ENCODE results near the gene MEG3.

Gene MEG3

GRCh38 chr14:100867631-100868315 lies 41.9 kb downstream of the MEG3 start:
- no peak for DNase-seq

GRCh38 chr14:100868621-100869370 lies 42.9 kb downstream of the MEG3 start:
- DNase-seq, result no peak

GRCh38 chr14:100871234-100872186 lies 45.6 kb downstream of the MEG3 start:
- no peak for DNase-seq

- DNase-seq, result no peak
These were observed 46.6 kb downstream of the MEG3 start for GRCh38 chr14:100872259-100873095.

- no peak for DNase-seq
These were observed 47.2 kb downstream of the MEG3 start for GRCh38 chr14:100873096-100873482.

- no peak for DNase-seq
These were observed 48.1 kb downstream of the MEG3 start for GRCh38 chr14:100874051-100874410.

- DNase-seq, result no peak
These were observed 48.6 kb downstream of the MEG3 start for GRCh38 chr14:100874411-100875091.

- no peak for DNase-seq
These were observed 49.2 kb downstream of the MEG3 start for GRCh38 chr14:100875126-100875525.

- no peak for DNase-seq
These were observed 50.1 kb downstream of the MEG3 start for GRCh38 chr14:100875861-100876590.

GRCh38 chr14:100878271-100879146 lies 52.6 kb downstream of the MEG3 start:
- DNase-seq, result no peak

- no peak for DNase-seq
These were observed 53.3 kb downstream of the MEG3 start for GRCh38 chr14:100879194-100879593.

GRCh38 chr14:100879782-100880181 lies 53.9 kb downstream of the MEG3 start:
- DNase-seq, result no peak

- no peak for DNase-seq
These were observed 54.6 kb downstream of the MEG3 start for GRCh38 chr14:100880271-100881101.

GRCh38 chr14:100881211-100882025 lies 55.5 kb downstream of the MEG3 start:
- no peak for DNase-seq

- no peak for DNase-seq
These were observed 56.4 kb downstream of the MEG3 start for GRCh38 chr14:100882026-100882967.

- no peak for DNase-seq
These were observed 57.3 kb downstream of the MEG3 start for GRCh38 chr14:100882991-100883788.
